HTR-8/SVneo (cell line): Measurements from ENCODE around the gene GGTLC2.
"Not testable (repeated sequence)": the region's sequence is repeated elsewhere in the genome, so short reads cannot be mapped to it uniquely, and the experiment has no call there.

Source experiments
- DNase-seq: peaks from one replicate; pipeline ENCODE4 v3.0.0; 2011; ENCODE audit warnings: low spot score, mixed read lengths; ENCODE audit not compliant: insufficient read length
- FAIRE-seq: peaks from 2 replicates; lab custom pipeline; 2011; peaks lifted over from hg19 to GRCh38; lab: Jason Lieb, UNC

Gene GGTLC2

GRCh38 chr22:22633533-22633932, 10.9 kb upstream of the GGTLC2 start:
- FAIRE-seq: not testable (repeated sequence)

DNA sequence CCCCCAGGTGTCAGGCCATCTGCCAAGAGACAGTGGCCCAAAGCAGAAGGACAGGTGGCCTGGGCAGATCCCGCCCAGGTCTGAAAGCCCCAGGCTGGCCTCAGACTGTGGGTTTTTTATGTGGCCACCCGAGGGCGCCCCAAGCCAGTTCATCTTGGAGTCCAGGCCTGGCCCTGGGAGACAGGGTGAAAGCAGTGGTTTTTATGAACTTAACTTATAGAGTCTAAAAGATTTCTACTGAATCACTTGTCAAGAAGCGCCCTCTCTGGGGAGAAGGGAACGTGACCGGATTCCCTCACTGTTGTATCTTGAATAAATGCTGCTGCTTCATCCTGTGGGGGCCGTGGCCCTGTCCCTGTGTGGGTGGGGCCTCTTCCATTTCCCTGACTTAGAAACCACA, 8.2 kb upstream of the GGTLC2 start:
- FAIRE-seq, DNase-seq: not testable (repeated sequence)

More at GRCh38 chr22:22633533-22633932, 10.9 kb upstream of the GGTLC2 start:
- DNase-seq: not testable (repeated sequence)

GRCh38 chr22:22638313-22638712, 6.1 kb upstream of the GGTLC2 start:
- FAIRE-seq, DNase-seq: not testable (repeated sequence)

GRCh38 chr22:22642255-22642654, 2.2 kb upstream of the GGTLC2 start:
- DNase-seq, FAIRE-seq: not testable (repeated sequence)

- DNase-seq, FAIRE-seq: not testable (repeated sequence)
These were observed 1.6 kb downstream of the GGTLC2 start for GRCh38 chr22:22645969-22646368.

GRCh38 chr22:22647952-22648351, 3.5 kb downstream of the GGTLC2 start:
- FAIRE-seq, DNase-seq: not testable (repeated sequence)

- not testable (repeated sequence) for DNase-seq, FAIRE-seq
These were observed 4.6 kb downstream of the GGTLC2 start for GRCh38 chr22:22648863-22649536.

- not testable (repeated sequence) for DNase-seq, FAIRE-seq
These were observed 5.3 kb downstream of the GGTLC2 start for GRCh38 chr22:22649761-22650160.

DNA sequence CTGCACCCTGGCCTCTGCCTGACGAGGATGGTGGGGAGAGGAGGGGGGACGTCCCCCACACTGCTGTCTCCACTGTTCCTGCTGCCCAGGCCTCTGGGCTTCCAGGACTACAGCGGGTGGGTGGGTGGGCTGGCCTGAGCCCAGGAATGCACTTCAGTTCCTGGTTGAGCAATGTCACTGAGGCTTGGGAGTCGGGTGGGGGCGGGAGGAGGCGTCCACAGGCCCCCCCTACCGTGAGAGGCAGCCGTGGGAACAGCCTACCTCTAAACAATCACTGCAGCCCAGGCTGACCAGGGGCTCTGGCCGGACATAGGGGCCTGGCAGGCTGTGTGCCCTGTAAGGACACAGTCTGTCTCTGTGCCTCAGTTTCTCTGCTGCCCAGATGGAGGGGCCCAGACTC, 6.0 kb downstream of the GGTLC2 start:
- DNase-seq, FAIRE-seq: not testable (repeated sequence)

GRCh38 chr22:22650803-22651515, 6.5 kb downstream of the GGTLC2 start:
- DNase-seq, FAIRE-seq: not testable (repeated sequence)

DNA sequence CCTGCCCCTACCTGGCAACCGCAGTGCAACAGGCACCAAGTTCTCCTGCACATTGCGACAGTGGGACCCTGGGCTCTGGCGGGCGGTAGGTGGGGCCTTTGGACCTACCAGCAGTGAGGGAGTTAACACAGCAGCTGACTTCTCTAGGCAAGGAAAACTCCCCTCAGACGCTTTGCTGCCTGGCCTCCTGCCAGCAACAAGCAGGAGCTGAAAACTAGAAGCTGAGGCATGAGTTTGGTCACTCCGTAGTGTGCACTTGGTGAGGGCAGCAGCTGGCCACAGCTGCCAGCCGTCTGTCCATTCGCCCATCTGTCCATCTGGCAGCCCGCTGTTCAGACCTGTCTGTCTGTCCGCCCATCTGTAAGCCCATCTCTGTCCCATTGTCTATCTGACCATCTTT, 7.2 kb downstream of the GGTLC2 start:
- FAIRE-seq, DNase-seq: not testable (repeated sequence)

DNA sequence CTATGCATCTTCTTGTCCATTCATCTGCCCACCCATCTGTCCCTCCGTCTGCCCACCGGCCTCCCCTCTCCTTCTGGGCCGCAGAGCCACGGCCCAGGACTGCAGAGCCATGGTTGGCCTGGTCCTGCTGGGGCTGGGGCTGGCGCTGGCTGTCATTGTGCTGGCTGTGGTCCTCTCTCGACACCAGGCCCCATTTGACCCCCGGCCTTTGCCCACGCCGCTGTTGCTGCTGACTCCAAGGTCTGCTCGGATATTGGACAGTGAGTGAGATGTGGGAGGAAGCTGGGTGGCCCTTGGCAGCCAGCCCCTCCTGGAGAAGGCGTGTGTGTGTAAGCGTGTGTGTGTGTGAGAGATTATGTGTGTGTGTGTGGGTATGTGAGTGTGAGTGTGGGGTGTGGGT, 7.7 kb downstream of the GGTLC2 start:
- DNase-seq, FAIRE-seq: not testable (repeated sequence)

DNA sequence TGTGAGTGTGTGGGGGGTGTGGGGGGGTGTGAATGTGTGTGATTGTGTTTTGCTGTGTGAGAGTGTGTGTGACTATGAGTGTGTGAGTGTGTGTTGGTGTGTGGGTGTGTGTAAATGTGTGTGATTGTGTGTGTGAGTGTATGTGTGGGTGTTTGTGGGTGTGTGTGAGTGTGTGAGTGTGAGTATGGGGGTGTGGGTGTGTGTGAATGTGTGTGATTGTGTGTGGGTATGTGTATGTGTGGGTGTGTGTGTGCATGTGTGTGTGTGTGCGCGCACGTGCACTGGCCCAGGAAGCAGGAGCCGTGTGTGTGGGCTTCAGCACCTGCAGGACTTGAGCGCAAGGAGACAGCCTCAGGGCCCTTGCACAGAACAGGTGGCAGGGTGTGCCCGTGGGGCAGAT, 8.2 kb downstream of the GGTLC2 start:
- FAIRE-seq, DNase-seq: not testable (repeated sequence)

DNA sequence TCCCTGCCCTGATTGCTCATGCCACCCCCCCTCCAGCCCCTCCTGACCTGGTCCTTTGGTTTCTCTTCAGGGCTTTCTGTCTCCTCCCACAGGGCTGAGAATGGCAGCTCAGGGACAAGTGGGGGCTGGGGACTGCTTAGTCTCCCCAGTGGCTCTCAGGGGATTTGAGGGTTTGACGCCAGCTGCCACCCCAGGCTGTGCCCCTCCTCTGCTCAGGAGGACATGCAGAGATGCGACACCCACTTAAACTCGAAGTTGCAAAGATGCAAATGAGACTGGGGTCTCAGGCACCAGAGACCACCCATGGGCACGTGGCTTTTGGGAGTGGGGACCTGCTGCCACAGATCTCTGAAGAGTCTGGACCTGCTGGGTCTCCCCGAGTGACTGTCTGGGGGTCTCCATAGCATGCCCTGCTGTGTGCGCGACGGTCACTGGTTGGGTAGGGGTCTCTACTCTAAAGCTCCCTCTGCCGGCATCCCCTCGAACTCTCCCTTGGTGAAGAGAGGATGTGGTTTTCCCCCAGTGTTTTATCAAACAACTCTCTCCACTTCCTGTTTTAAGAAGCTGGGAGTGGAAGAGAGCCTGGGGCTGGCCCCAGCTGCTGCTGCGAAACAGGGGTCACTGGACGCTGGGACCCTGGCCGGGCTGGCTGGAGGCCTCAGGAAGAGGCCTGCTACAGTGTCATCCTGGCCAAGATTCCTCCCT, 9.4 kb downstream of the GGTLC2 start:
- not testable (repeated sequence) for FAIRE-seq, DNase-seq

DNA sequence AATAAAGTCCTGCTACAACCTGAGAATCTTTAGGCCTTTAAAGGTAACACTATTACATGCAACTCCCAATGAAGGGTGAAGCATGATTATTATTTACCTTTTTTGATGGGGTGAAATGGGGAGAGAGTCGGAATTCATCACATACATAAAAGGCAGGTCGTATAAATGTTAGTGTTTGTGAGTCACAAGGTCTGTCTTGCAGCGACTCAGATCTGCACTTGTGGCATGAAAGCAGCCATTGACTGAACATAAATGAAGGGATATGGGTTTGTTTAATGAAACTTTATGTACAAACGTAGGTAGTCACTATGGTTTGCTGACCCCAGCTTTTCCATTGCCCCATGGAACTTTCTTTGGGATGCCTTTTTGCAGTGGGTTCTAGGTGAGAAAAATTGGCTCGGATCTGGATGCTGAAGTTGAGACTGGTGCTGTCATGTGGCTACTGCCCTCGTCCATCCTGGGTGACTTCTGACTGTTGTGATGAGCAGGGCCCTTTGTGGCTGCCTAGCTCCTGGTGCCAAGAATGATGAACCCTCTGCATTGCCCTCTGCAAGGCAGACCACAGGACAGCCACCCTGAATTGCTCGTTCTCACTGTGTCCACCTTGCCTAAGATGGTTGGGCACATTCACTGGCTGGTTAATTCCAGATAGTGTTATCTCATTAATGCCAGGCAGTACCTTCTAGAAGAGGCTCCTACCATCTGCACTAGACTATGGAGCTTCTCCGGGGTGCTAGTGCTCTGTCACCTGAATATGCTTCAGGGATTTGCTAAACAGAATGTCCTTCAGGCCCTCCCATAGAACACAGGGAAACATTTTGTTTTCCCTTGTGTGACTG, 11.3 kb downstream of the GGTLC2 start:
- FAIRE-seq (no peak), DNase-seq (no peak)

GRCh38 chr22:22657712-22658111, 13.3 kb downstream of the GGTLC2 start:
- DNase-seq: no peak
- FAIRE-seq: no peak

DNA sequence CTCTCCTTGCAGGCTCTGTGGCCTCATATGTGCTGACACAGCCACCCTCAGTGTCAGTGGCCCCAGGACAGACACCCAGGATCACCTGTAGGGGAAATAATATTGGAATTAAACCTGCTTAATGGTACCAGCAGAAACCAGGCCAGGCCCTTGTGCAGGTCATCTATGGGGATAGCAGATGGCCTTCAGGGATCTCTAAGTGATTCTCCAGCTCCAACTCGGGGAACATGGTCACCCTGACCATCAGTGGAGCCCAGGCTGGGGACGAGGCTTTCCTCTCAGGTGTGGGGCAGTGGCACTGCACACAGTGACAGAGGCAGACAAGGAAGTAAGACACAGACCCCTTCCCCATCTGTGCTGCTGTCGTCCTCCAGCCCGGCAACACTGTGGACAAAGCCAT, 16.9 kb downstream of the GGTLC2 start:
- no peak for DNase-seq
- no peak for FAIRE-seq

DNA sequence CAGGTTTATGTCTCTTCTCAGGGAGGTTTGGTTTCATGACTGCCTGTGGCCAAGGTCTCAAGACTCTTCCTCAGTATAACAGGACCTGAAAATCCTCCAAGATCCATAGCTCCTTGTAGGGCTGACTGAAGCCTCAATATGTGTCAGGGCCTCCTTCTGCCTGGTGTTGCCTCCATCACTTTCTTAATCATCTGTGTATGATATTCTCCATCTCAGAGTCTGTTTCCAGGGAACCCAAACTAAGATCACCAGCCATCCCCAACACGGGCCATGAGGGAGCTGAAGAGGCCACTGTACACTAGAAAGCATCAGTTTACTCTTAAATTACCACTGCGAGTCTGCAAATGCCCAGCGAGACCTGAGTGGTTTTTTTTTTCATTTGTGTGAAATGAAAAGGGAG, 17.7 kb downstream of the GGTLC2 start:
- FAIRE-seq: no peak

GRCh38 chr22:22663861-22664800, 19.7 kb downstream of the GGTLC2 start:
- FAIRE-seq: no peak
- no peak for DNase-seq

More for the DNA sequence above, 17.7 kb downstream of the GGTLC2 start:
- no peak for DNase-seq
